Measurements from ENCODE around the gene PPP1R14C. TPM values are rescaled to one million over a fixed set of nuclear protein-coding genes. Genes with fewer than 3 reads are reported as not detected.

The PPP1R14C gene
- total RNA-seq, 6 experiments from 2014 or later: 0.17 TPM; not detected in 5

- no peak for DNase-seq
- peaks cover 7% of the 10 kb centered on the region for H3K27me3 Mint-ChIP-seq (ENCODE audit: insufficient read depth)
- peaks cover 17% of the 10 kb centered on the region for H3K4me1 Mint-ChIP-seq (ENCODE audit: low read depth)
- H3K36me3 Mint-ChIP-seq (ENCODE audit: low read depth): no peaks in the 10 kb centered on the region
- H3K4me3 Mint-ChIP-seq: no peak overlapping the region
- no peak for TF ChIP-seq CTCF (IDR thresholded peaks at IDR 0.05)
- H3K27ac Mint-ChIP-seq: no peak overlapping the region
- H3K9me3 Mint-ChIP-seq: no peaks in the 10 kb centered on the region
Observed at GRCh38 chr6:150275489-150275888, 132.6 kb downstream of the PPP1R14C start.

- TF ChIP-seq CTCF (IDR thresholded peaks at IDR 0.05): no peak
- H3K4me1 Mint-ChIP-seq (ENCODE audit: low read depth): peaks cover 15% of the 10 kb centered on the region
- no peaks in the 10 kb centered on the region for H3K36me3 Mint-ChIP-seq (ENCODE audit: low read depth)
- H3K27me3 Mint-ChIP-seq (ENCODE audit: insufficient read depth): peaks cover 7% of the 10 kb centered on the region
- no peak for DNase-seq
- no peaks in the 10 kb centered on the region for H3K9me3 Mint-ChIP-seq
- no peak overlapping the region for H3K27ac Mint-ChIP-seq
- no peak overlapping the region for H3K4me3 Mint-ChIP-seq
Observed at GRCh38 chr6:150276168-150276936, 133.5 kb downstream of the PPP1R14C start.

- Mint-ChIP-seq H3K27me3 (ENCODE audit: insufficient read depth) (peaks cover 7% of the 10 kb centered on the region), H3K4me3 (no peak overlapping the region), H3K27ac (no peak overlapping the region), H3K36me3 (ENCODE audit: low read depth) (no peaks in the 10 kb centered on the region; the same call in 1 of the 2 replicates), H3K4me1 (ENCODE audit: low read depth) (peaks cover 10% of the 10 kb centered on the region), H3K9me3 (peaks cover 2% of the 10 kb centered on the region)
- no peak for TF ChIP-seq CTCF (IDR thresholded peaks at IDR 0.05)
- DNase-seq: no peak
Observed at GRCh38 chr6:150276937-150277742, 134.3 kb downstream of the PPP1R14C start.

- DNase-seq: no peak
- Mint-ChIP-seq H3K4me3 (no peak overlapping the region), H3K27ac (no peak overlapping the region), H3K9me3 (peaks cover 9% of the 10 kb centered on the region), H3K4me1 (ENCODE audit: low read depth) (no peaks in the 10 kb centered on the region), H3K27me3 (ENCODE audit: insufficient read depth) (peaks cover 9% of the 10 kb centered on the region), H3K36me3 (ENCODE audit: low read depth) (no peaks in the 10 kb centered on the region; the same call in 1 of the 2 replicates)
- TF ChIP-seq CTCF (IDR thresholded peaks at IDR 0.05): no peak
Observed at GRCh38 chr6:150279533-150279932, 136.7 kb downstream of the PPP1R14C start.

- Mint-ChIP-seq H3K4me3 (no peak overlapping the region), H3K4me1 (ENCODE audit: low read depth) (no peaks in the 10 kb centered on the region), H3K36me3 (ENCODE audit: low read depth) (no peaks in the 10 kb centered on the region; the same call in 1 of the 2 replicates), H3K9me3 (peaks cover 9% of the 10 kb centered on the region), H3K27ac (no peak overlapping the region), H3K27me3 (ENCODE audit: insufficient read depth) (peaks cover 9% of the 10 kb centered on the region)
- DNase-seq: no peak
- no peak for TF ChIP-seq CTCF (IDR thresholded peaks at IDR 0.05)
Observed at GRCh38 chr6:150280703-150281102, 137.9 kb downstream of the PPP1R14C start.
